Activated CD8-positive, alpha-beta T cell treated with anti-CD3 and anti-CD28 coated beads for 36 hours (primary cell): Measurements from ENCODE around the gene AMT. TPM values are rescaled to one million over a fixed set of nuclear protein-coding genes. Genes with fewer than 3 reads are reported as not detected.

ENCODE experiments used
- ATAC-seq: fragments of 200-7000 bp; cut with Tn5 transposase; one replicate; pipeline ENCODE4 v1.10.0; 2021; ENCODE audit warnings: mild to moderate bottlenecking, moderate library complexity
- CTCF ChIA-PET: fragments of 350-600 bp; sonication (Branson Sonifier 250); formaldehyde crosslinking; loops from one replicate; lab custom pipeline; 2021; ENCODE audit warnings: antibody characterized with exemption; lab: Charles Lee
- POLR2A ChIA-PET: fragments of 350-600 bp; sonication (Branson Sonifier 250); formaldehyde crosslinking; loops from one replicate; lab custom pipeline; 2021; ENCODE audit warnings: antibody characterized with exemption; lab: Charles Lee
- DNase-seq: peaks from one replicate; pipeline ENCODE4 v3.0.0-alpha.2; 2020
- H3K27ac Mint-ChIP-seq: one replicate; pipeline ENCODE4 v1.8.0; 2021; ENCODE audit warnings: mild to moderate bottlenecking, mixed read lengths
- H3K27me3 Mint-ChIP-seq: one replicate; pipeline ENCODE4 v1.8.0; 2021; ENCODE audit warnings: mixed read lengths
- H3K36me3 Mint-ChIP-seq: one replicate; pipeline ENCODE4 v1.8.0; 2021; ENCODE audit warnings: low read depth, mixed read lengths
- H3K4me1 Mint-ChIP-seq: one replicate; pipeline ENCODE4 v1.8.0; 2021; ENCODE audit warnings: low read depth, mixed read lengths
- H3K4me3 Mint-ChIP-seq: one replicate; pipeline ENCODE4 v1.8.0; 2021; ENCODE audit warnings: mild to moderate bottlenecking, moderate library complexity, mixed read lengths
- H3K9me3 Mint-ChIP-seq: one replicate; pipeline ENCODE4 v1.8.0; 2021; ENCODE audit warnings: mixed read lengths
- CTCF ChIP-seq: fragments of 200-600 bp; IDR thresholded peaks from one replicate; pipeline ENCODE4 v1.8.0; 2022; ENCODE audit warnings: antibody characterized with exemption, mild to moderate bottlenecking
- intact Hi-C: fragments of 100-400 bp; cut with micrococcal nuclease; formaldehyde crosslinking; loops from one replicate; pipeline ENCODE4 v1.10.0; 2022
- total RNA-seq, 2 experiments: library from RNA; stranded (reverse); gene quantifications; one replicate each; pipeline ENCODE4 v1.2.3, GENCODE V29; 2021

The AMT gene
- 1 to 10 TPM; 2.5 to 4.4 TPM for total RNA-seq

DNA sequence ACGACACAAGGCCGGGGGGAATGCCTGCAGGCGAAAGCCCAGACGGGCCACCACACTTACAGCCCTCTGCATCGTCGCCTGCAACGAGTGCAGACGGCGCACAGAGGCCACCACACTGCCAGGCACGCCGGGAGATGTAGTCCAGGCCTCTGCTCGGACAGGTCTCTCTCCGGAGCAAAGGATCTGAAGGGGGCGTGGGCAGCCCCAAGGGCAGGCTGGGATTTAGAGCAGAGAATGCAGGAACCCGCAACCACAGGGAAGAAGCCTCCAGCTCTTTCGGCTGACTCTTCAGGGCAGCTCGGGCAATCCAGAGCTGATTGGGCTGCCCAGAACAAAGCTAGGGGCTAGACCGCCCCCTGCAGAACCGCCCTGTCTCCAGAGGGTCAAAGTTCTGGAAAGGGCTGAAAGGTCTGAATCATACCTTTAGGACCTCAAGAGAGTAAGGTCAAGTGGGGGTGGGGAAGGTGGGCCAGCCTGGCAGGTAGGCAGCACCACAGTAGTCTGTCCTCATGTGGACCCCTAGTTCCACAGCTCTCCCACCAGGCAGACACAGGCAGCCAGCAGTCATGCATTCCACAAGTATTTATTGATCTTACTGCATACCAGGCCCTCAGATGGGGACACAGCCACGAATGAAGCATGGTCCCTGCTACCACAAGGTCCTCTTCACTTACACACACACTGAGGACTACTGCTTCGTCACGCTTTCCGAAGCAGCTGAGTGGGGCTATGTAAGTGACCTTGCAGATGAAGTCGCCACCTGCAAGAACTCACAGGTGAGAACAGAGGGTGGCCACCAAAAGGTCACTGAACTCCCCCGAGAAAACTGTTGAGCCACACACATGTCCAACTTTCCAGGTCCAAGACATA lies at the start of gene AMT:
TSS of gene AMT (minus strand) at position 95 of the 870 bp plus-strand sequence. CDS start at position 72, 23 bp downstream.
- DNase-seq (no peak), ATAC-seq (no peak)
- H3K27me3 Mint-ChIP-seq: no peaks in the 10 kb centered on the region
- peaks cover 37% of the 10 kb centered on the region for H3K4me1 Mint-ChIP-seq
- no peak within 1 kb of the TSS for H3K27ac Mint-ChIP-seq
- no peak for TF ChIP-seq CTCF
- H3K9me3 Mint-ChIP-seq: no peaks in the 10 kb centered on the region
- peak within 1 kb of the TSS; percentile 27 for H3K4me3 Mint-ChIP-seq
- intact Hi-C loops: no loop called here
- CTCF ChIA-PET: no interaction called here
- POLR2A ChIA-PET: interaction anchor here (0.9 to 3.0 kb wide), 5 partner anchors 9 to 83 kb away, joined by 3 to 18 read pairs (median 4); partner anchors contain the start of genes RHOA, TCTA and USP4
- H3K36me3 Mint-ChIP-seq: peaks cover 11% of the 10 kb centered on the region

DNA sequence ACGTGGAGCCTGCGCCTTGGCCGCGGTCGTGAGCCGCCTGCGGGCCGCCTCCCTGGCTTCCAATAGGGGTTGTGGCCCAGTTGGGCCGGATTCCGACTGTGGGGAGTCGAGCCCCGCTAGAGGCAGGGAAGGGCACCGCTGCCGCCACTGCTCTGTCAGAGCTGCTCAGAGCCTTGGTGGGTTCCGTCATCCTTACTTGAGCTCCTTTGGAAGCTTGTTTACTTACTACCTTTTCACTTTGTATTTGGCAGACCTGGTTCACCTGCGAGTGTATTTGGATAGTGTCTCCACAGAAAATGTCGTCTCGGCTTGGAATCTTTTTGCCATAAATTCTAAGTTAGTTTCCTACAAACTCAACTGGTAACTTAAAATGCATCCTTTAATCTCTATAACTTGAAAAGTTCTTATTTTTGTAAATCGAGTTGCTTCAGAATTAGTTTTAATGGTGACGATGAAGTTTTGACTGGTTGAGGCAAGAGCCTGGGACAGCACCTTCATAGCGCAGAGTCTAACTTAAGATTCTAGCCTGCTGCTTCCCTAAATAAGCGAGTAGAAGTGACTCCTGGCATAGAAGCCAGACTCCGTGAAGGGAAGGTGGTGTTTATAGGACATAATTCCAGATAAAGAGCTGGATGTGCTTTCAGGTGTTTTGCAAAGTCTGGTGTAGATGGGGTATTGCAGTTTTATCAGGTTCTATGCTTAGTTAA lies 48.6 kb upstream of the AMT start:
- intact Hi-C loops: no loop called here
- peaks cover 8% of the 10 kb centered on the region for H3K36me3 Mint-ChIP-seq
- H3K27me3 Mint-ChIP-seq: no peaks in the 10 kb centered on the region
- H3K9me3 Mint-ChIP-seq: no peaks in the 10 kb centered on the region
- no peak for TF ChIP-seq CTCF
- DNase-seq (no peak), ATAC-seq (peak; percentile 15)
- ChIA-PET CTCF (interaction anchor here (1.0 to 2.0 kb wide), 7 partner anchors 10 to 300 kb away, joined by 3 to 6 read pairs (median 4); partner anchors contain the start of genes KLHDC8B and USP4), POLR2A (interaction anchor here (0.5 to 2.6 kb wide), 10 partner anchors 17 to 550 kb away, joined by 3 to 14 read pairs (median 3); partner anchors contain the start of genes NICN1, QRICH1 and USP4)
- peak overlapping the region; percentile 79 for H3K27ac Mint-ChIP-seq
- peaks cover 22% of the 10 kb centered on the region for H3K4me1 Mint-ChIP-seq
- H3K4me3 Mint-ChIP-seq: peak overlapping the region; percentile 94

DNA sequence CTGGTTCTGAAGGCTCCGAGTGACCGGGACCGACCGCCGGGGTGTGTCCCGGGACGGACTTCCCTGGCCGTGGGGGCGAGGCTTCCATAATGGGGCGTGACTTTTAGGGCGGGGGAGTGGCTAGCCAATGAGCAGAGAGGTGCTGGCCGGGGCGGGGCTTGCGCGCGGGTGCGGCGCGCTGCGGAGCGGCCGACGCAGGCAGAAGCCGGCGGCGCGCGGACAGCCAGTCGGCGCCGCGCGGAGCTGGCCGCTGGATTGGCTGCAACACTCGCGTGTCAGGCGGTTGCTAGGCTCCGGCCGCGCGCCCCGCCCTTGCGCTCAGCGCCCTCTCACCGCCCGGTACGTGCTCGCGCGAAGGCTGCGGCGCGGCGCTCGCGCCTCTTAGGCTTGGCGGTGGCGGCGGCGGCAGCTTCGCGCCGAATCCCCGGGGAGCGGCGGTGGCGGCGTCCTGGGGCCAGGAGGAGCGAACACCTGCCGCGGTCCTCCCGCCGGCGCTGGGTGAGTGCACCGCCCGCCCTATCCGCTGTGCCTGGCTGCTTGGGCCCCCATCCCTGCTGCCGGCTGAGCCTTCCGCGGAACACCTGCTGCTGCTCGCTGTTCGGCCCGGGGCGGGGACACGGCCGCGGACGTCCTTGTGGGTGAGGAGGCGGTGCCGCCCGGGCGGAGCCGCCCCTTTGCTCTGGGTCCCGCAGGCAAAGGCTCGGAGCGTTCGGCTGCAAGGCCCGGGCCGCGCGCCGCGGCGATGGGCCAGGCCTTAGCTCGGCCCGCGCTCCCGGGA lies 47.9 kb upstream of the AMT start, which contains the start of gene DAG1:
TSS of gene DAG1 (plus strand) at position 332 of the 778 bp plus-strand sequence. CDS start 40,268 bp downstream, outside the sequence.
- H3K27ac Mint-ChIP-seq: peak within 1 kb of the TSS; percentile 83
- H3K27me3 Mint-ChIP-seq: no peaks in the 10 kb centered on the region
- peak; percentile 96 for DNase-seq
- no peaks in the 10 kb centered on the region for H3K9me3 Mint-ChIP-seq
- TF ChIP-seq CTCF: no peak
- peak; percentile 94 for ATAC-seq
- POLR2A ChIA-PET: interaction anchor here (0.9 to 2.6 kb wide), 10 partner anchors 16 to 449 kb away, joined by 3 to 14 read pairs (median 3); partner anchors contain the start of genes NICN1, QRICH1 and USP4
- intact Hi-C loops: no loop called here
- peak within 1 kb of the TSS; percentile 94 for H3K4me3 Mint-ChIP-seq
- CTCF ChIA-PET: interaction anchor here (0.7 to 2.0 kb wide), 8 partner anchors 10 to 299 kb away, joined by 3 to 7 read pairs (median 4); partner anchors contain the start of genes KLHDC8B and USP4
- H3K4me1 Mint-ChIP-seq: peaks cover 19% of the 10 kb centered on the region
- peaks cover 7% of the 10 kb centered on the region for H3K36me3 Mint-ChIP-seq

GRCh38 chr3:49469037-49469935 lies 47.0 kb upstream of the AMT start:
- peaks cover 7% of the 10 kb centered on the region for H3K36me3 Mint-ChIP-seq
- peak overlapping the region; percentile 83 for H3K27ac Mint-ChIP-seq
- no peaks in the 10 kb centered on the region for H3K9me3 Mint-ChIP-seq
- peak overlapping the region; percentile 94 for H3K4me3 Mint-ChIP-seq
- intact Hi-C loops: no loop called here
- no peak for ATAC-seq
- no peak for DNase-seq
- no peaks in the 10 kb centered on the region for H3K27me3 Mint-ChIP-seq
- peaks cover 19% of the 10 kb centered on the region for H3K4me1 Mint-ChIP-seq
- POLR2A ChIA-PET: interaction anchor here (0.9 to 2.6 kb wide), 6 partner anchors 40 to 448 kb away, joined by 3 to 14 read pairs (median 3); partner anchors contain the start of genes NICN1, QRICH1 and USP4
- TF ChIP-seq CTCF: no peak
- CTCF ChIA-PET: interaction anchor here (0.7 to 2.0 kb wide), 7 partner anchors 11 to 298 kb away, joined by 3 to 7 read pairs (median 4); partner anchors contain the start of genes KLHDC8B and USP4
